ENCODE results near the gene NPHP4.

DNA sequence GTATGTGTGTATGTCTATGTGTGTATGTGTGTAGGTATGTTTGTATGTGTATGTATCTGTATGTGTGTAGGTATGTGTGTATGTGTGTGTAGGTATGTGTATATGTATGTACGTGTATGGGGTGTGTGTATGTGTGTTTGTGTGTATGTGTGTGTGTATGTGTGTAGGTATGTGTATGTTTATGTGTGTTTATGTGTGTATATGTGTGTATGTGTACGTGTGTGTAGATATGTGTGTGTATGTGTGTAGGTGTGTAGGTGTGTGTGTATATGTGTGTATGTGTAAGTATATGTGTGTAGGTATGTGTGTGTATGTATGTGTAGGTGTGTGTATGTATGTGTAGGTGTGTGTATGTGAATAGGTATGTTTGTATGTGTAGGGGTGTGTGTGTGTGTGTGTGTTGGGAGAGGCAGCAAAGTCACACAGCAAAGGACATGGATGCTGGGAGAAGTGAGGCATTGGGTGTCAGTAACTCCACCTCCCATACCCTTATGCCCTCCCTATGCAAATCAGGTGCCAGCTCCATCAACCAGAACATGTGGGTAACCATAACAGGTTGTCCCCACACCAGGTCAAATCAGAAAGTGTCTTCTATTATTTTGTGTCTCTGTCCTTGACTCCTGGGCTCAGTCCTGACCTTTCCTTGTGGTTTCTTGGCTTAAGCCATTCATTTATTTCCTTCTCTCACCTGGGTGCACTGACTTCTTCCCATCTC, 38.5 kb upstream of the NPHP4 start:
- TF ChIP-seq, protein P1, sequence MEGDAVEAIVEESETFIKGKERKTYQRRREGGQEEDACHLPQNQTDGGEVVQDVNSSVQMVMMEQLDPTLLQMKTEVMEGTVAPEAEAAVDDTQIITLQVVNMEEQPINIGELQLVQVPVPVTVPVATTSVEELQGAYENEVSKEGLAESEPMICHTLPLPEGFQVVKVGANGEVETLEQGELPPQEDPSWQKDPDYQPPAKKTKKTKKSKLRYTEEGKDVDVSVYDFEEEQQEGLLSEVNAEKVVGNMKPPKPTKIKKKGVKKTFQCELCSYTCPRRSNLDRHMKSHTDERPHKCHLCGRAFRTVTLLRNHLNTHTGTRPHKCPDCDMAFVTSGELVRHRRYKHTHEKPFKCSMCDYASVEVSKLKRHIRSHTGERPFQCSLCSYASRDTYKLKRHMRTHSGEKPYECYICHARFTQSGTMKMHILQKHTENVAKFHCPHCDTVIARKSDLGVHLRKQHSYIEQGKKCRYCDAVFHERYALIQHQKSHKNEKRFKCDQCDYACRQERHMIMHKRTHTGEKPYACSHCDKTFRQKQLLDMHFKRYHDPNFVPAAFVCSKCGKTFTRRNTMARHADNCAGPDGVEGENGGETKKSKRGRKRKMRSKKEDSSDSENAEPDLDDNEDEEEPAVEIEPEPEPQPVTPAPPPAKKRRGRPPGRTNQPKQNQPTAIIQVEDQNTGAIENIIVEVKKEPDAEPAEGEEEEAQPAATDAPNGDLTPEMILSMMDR (IDR thresholded peaks at IDR 0.05) = no peak
- no peak for TF ChIP-seq POLR2A (IDR thresholded peaks at IDR 0.05)

All from lower leg skin (tissue), 3 donors.